Subcutaneous adipose tissue (tissue), 4 donors: Measurements from ENCODE around the gene EPC2. TPM values are rescaled to one million over a fixed set of nuclear protein-coding genes. Genes with fewer than 3 reads are reported as not detected.

ENCODE experiments used
- CTCF ChIP-seq: fragments of 450-650 bp; IDR thresholded peaks from one replicate; pipeline ENCODE4 v1.5.1; 2016; ENCODE audit warnings: low read depth, mild to moderate bottlenecking, control low read depth, antibody characterized with exemption, moderate library complexity
- total RNA-seq, 4 donors: library from RNA; depleted of rRNA; stranded (reverse); fragments of >200 nt; gene quantifications; one replicate each; pipeline ENCODE4 v1.1.0, GENCODE V29; 2016

The EPC2 gene
- total RNA-seq, 4 donors from 2014 or later, result 26.2 to 56.1 (median 30.9) TPM

GRCh38 chr2:148721991-148722777, 77.6 kb downstream of the EPC2 start:
- no peak for TF ChIP-seq CTCF

DNA sequence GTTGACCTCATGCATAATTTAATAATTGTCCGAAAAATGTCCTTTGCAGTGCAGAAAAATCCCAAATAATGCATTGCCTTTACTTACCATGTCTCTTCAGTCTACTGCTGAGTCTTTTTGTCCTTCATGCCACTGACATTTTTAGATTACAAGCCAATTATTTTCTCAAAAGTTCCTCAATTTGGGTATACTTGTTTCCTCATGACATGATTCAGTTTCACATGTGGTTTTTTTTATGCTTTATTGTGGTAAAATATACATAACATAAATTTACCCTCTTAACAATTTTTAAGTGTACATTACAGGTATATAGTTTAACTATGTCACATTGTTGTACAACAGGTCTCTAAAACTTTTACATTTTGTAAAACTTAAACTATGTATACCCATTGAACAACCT, 81.0 kb downstream of the EPC2 start:
- TF ChIP-seq CTCF, result no peak

GRCh38 chr2:148726228-148726627, 81.7 kb downstream of the EPC2 start:
- TF ChIP-seq CTCF, result no peak

- no peak for TF ChIP-seq CTCF
Observed at GRCh38 chr2:148730085-148730484, 85.5 kb downstream of the EPC2 start.

DNA sequence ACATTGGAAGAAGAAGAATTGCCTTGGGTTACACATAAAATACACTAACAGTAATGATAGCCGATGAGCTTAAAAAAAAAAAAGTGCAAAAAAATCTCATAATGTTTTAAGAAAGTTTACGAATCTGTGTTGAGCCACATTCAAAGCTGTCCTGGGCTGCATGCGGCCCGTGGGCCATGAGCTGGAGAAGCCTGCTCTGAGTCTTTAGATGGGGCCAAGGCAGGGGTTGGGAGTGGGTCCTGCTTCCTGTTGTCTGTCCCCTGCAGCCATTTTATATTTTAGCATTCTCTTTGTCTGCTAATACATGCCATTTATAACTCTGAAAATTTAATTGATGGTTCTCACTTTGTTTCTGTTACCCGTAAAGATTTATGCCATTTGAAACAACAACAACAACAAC, 93.2 kb downstream of the EPC2 start:
- no peak for TF ChIP-seq CTCF

- no peak for TF ChIP-seq CTCF
Observed at GRCh38 chr2:148739454-148740105, 95.0 kb downstream of the EPC2 start.

DNA sequence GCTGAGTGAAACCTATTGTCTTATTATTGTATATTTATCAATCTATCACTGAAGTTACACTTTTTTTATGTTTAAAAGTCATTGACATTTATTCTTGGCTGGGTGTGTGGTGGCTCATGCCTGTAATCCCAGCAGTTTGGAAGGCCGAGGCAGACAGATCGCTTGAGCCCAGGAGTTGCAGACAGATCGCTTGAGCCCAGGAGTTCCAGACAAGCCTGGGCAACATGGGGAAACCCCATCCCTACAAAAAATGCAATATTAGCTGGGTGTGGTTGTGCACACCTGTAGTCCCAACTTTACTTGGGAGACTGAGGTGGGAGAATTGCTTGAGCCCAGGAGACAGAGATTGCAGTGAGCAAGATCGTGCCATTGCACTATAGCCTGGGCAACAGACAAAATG, 97.8 kb downstream of the EPC2 start:
- TF ChIP-seq CTCF, result no peak
